GM10266 (cell line): Measurements from ENCODE around the gene VEGFC.

ENCODE experiments used
- DNase-seq: peaks from one replicate; pipeline ENCODE4 v3.0.0; 2012; ENCODE audit errors: extremely low spot score
- TF ChIP-seq, protein P1 (sequence below): IDR thresholded peaks from 2 replicates; pipeline ENCODE4 v1.5.1; 2012; ENCODE audit warnings: mild to moderate bottlenecking, low read depth; ENCODE audit not compliant: control insufficient read depth, insufficient read depth; ENCODE audit errors: missing control alignments

Gene VEGFC

DNA sequence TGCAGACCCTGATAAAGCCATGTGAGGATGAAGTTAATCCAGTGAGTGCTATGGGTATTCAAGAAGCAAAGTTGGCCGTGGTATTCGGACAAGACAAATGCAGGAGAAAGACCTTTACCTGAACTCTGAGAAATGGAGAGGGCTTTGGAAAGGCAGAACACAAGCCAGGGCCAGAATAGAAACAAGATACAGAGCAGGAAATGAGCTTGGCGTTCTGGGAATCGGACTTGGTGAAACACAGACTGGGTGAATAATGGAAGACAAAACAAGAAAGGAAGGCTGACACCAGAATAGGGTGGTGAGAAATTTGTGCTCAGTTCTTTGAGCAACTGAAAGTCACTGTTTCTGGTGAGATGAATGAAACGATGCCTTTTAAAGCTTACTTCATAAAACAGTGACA is 83.3 kb downstream of the VEGFC start:
- TF ChIP-seq, protein P1, sequence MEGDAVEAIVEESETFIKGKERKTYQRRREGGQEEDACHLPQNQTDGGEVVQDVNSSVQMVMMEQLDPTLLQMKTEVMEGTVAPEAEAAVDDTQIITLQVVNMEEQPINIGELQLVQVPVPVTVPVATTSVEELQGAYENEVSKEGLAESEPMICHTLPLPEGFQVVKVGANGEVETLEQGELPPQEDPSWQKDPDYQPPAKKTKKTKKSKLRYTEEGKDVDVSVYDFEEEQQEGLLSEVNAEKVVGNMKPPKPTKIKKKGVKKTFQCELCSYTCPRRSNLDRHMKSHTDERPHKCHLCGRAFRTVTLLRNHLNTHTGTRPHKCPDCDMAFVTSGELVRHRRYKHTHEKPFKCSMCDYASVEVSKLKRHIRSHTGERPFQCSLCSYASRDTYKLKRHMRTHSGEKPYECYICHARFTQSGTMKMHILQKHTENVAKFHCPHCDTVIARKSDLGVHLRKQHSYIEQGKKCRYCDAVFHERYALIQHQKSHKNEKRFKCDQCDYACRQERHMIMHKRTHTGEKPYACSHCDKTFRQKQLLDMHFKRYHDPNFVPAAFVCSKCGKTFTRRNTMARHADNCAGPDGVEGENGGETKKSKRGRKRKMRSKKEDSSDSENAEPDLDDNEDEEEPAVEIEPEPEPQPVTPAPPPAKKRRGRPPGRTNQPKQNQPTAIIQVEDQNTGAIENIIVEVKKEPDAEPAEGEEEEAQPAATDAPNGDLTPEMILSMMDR, result no peak
- no peak for DNase-seq

- TF ChIP-seq, protein P1, result no peak
- no peak for DNase-seq
These were observed 83.9 kb downstream of the VEGFC start for GRCh38 chr4:176708771-176709311.

DNA sequence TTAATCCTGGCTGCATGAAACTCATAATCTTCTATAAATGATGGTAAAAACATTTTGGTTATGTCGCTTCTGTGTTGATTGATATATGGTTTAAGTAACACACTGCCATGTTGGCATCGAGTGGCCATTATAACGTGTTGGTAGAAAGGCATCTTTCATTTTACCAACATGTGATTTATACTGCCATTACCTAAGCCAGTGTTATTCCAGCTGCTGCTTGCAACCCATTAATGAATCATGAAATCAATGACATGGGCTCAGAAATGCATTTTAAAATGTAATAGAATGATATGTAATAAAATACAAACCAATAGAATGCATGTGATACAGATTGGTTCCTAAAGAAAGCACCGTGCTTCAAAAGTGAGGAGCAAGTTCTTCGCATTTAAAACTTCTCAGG is 102.0 kb downstream of the VEGFC start:
- TF ChIP-seq, protein P1, result no peak
- no peak for DNase-seq

DNA sequence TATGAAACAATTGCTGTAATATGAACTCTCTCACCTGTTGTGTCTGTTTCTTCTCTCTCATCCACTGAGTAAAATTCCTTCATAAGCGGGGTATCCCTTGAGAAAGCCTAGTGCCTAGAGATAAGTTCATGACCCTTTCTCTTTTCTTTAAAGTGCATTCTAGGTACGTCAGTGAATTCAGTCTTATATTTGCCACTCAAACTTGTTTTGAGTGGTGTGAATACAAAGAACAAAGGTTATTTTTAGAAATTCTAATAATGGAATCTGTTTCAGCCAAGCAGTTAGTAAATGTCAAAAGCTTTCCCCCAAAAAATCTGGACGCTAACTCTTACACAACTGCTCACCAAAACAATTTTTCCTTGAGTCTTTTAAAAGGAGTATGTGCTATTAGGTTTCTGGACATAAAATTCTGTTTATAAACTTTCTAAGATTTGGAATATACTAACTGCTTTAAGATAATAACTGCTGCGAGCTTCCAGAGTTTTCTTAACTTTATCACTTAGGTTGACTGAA is 112.0 kb downstream of the VEGFC start:
- TF ChIP-seq, protein P1, result no peak

DNA sequence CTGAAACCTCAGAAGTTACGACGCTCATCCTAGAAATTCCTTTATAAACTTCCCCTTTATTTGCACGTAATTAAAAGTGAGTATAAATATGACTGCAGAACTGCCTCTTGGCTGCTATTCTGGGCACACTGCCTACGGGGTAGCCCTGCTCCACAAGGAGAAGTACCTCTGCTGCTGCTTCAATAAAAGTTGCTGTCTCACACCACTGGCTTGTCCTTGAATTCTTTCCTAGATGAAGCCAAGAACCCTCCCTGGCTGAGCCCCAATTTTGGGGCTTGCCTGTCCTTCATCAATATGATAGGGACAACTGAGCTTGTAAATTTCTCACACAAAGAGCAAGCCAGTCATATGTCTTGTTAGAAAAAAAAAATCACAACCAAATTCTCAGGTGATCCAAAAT is 115.8 kb downstream of the VEGFC start:
- no peak for DNase-seq
- TF ChIP-seq, protein P1, result no peak

More for the DNA sequence above, 112.0 kb downstream of the VEGFC start:
- no peak for DNase-seq

DNA sequence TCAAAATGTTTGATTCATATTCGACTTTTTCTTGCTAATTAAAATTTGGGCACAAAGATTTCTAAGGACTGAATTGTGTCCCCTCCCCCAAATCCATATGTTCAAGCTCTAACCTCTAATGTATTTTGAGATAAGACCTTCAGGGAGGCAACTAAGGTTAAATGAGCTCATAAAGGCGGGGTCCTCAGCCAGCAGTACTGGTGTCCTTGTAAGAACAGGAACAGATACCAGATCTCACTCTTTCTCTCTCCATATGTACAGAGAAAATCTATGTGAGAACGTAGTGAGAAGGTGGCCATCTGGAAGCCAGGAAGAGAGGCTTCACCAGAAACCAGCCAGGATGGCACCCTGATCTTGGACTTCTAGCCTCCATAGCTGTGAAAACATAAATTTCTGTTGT is 116.9 kb downstream of the VEGFC start:
- TF ChIP-seq, protein P1, result no peak
- DNase-seq, result no peak

- TF ChIP-seq, protein P1, result no peak
- DNase-seq, result no peak
These were observed 121.2 kb downstream of the VEGFC start for GRCh38 chr4:176671532-176671931.
